H54 (cell line): ENCODE data around the gene DSTN.

Source experiments
- DNase-seq: peaks from one replicate; pipeline ENCODE4 v3.0.0; 2011; ENCODE audit warnings: low spot score, mixed read lengths; ENCODE audit not compliant: insufficient read length
- FAIRE-seq: peaks from 3 replicates; lab custom pipeline; 2011; peaks lifted over from hg19 to GRCh38; lab: Jason Lieb, UNC
- POLR2A ChIP-seq: IDR thresholded peaks from 2 replicates; pipeline ENCODE4 v1.6.1; 2011; ENCODE audit warnings: low read depth, mild to moderate bottlenecking, low read length

DSTN gene

DNA sequence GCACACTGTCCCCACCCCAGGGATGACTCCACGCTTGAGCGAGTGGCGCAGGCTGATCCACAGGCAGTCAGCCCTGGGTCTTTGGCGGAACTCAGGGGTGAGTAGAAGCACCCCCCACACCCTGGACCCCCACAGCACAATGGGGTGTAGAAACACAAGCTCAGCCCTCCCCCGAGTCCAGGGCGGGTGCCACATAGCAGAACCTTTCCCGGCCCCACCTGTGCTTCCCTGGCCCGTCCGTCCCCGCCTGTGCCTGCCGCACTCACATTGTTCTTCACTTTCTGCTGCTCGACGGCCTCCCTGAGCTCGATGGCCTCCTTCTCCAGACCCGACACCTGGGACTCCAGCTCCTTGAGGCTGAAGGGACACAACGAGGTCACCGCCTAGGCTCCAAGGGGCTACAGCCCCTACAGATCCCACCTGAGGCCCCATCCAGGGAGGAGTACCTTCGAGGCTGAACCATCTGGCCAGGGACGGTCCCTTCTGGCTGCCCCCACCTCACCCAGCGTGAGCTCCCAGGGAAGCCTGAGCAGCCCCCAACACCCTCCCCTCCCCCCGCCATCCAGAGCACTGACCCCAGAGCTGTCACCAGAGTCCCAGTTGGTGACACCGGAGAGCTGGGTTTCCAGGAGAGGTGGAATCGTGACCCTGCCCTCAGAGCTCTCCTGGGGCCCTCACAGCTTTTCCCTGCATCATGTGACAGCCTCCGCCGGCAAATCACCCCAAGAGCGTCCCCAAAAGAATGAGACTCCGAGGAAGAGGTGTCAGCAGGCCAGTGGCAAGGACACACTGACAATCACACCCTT, 55.6 kb downstream of the DSTN start:
- DNase-seq, result no peak
- no peak for TF ChIP-seq POLR2A
- no peak for FAIRE-seq

DNA sequence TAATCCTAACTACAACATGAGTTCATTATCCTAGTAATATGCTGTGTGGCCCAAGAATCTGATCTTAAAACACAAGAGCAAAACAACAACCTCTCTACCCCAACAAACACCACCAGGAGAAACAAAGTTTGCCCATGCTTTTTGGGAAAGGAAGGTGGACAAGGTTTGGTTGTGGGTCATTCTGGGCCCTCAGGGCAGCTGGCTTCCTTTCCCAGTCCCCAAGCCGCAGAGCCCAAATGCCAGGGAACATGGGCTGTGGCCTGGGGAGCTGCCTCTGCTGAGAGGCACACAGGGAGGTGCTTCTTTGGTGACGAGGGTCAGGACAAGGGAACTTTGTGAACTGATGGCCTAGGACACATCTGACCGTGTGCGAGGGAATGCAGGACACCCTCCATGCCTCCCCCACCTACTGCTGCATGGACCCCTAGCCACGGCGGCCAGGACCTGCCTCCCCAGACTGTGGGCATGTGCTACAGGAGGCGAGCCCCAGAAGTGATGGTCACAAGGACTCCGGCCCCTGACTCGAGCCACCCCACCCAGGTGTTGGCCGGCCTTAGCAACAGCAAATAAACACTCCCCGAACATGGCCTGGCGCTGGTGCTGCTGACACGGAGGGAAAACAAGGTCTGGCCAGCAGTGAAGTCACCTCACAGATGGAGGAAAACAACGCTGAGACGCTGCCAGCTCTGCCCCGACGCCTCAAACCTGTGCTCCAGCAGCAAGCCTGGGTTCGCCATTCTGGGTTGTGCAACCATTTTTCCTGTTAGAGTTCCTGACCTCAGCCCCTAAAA, 56.5 kb downstream of the DSTN start:
- DNase-seq, result no peak
- TF ChIP-seq POLR2A, result no peak
- no peak for FAIRE-seq

- TF ChIP-seq POLR2A, result no peak
- DNase-seq (no peak), FAIRE-seq (no peak)
Observed at GRCh38 chr20:17627101-17627955, 57.5 kb downstream of the DSTN start.

- DNase-seq, result no peak
Observed at GRCh38 chr20:17628101-17628841, 58.4 kb downstream of the DSTN start.

DNA sequence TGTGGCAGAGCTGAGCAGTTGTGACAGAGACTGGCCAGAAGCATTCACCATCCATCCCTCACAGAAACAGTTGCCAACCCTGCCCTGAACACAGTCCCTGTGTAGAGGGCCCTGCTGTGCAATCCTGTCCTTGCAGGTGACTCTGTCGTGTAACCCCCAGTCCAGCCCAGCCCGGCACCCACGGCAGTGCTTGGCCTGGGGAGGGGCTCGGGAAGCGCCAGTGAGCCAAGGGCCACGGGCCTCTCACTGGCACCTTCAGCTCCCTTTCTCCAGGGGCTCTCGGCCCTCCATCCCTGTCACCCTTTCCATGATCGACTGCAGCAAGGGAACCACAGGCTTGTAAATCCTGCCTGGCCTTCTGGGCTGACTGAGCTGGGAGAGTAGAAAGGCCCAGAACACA, 59.1 kb downstream of the DSTN start:
- DNase-seq, result no peak
- no peak for FAIRE-seq
- TF ChIP-seq POLR2A, result no peak

More at GRCh38 chr20:17628101-17628841, 58.4 kb downstream of the DSTN start:
- TF ChIP-seq POLR2A, result no peak
- no peak for FAIRE-seq

GRCh38 chr20:17629678-17630089, 59.8 kb downstream of the DSTN start:
- no peak for TF ChIP-seq POLR2A
- DNase-seq, result no peak
- no peak for FAIRE-seq

- FAIRE-seq (no peak), DNase-seq (no peak)
- no peak for TF ChIP-seq POLR2A
Observed at GRCh38 chr20:17630151-17630805, 60.4 kb downstream of the DSTN start.

DNA sequence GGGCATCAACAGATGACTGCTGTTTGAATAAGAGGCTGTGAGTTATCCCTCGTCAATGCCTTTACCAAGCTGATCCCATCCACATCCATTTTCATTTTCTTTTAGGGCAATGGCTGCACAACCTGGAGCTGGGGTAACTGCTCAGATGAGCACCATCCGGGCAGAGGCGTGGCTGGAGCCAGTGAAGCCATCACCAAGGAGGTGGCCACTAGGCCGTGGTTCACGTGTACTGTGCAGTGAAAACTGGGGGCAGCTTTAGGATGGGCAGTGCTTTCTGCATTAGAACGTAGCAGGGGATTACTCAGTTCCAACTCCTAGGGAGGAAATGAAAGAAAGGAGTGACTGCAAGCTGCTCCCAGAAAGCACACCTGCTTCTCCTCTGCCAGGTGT, 60.9 kb downstream of the DSTN start:
- no peak for TF ChIP-seq POLR2A
- FAIRE-seq (no peak), DNase-seq (no peak)

DNA sequence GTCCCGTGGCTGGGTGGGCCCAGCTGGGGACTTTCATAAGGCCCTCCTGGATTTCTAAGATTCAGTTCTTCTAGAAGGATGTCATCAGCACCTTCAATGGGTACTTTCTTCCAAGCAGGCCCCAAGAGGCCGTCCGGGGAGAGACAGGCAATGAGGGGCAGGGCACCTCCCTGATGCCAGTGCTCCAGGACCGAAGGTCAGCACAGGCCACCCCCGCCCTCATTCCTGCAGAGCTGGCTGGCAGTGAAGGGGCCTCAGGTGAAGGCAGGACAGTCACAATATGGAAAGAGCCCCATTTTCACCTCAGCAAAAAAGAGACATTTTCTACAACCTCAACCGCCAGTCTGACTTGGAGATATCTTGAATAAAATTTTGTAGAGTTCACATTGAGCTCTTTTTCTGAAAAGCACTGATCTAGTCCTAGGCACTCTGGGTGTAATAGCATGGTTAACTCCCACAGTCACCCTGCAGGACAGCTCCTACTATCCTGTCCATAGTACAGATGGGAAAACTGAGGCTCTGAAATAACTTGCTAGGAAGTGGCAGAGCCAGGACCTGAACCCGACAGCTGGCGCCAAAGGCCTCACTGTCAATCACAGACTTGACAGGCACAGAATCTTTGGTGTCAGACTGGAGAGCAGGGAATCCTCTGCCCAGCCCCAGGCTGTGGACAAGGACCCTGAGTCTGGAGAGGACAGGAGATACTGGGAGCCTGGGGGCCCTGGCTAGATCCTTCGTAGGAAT, 61.9 kb downstream of the DSTN start:
- no peak for DNase-seq
- FAIRE-seq, result no peak
- no peak for TF ChIP-seq POLR2A

DNA sequence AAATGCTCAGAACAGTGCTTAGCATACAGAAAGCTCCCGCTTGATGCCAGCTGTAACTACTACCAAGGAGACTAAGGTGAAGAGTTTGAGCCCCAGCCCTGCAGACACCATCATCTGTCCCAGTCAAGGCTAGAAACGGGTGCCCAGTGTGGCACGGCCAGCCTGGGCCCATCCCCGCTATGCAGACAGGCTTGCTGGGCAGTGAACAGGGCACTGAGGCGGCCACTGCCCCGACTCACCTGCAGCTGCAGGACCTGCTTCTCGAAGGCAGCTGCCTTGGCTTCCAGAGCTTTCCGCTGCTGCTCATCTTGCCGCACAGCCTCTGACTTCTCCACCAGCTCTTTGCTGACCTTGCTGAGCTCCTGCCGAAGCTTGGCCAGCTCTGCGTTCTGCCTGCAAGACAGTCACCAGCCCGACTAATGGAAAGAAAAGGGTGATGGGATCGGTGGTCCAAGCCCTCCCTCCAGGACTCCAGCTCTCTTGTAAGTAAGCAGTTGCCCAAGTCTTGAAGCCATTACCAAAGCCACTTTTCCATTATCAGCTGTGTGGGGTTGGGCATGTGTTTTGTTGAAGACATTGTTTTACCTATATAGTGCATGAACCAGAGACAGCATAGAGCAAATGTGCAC, 63.5 kb downstream of the DSTN start:
- no peak for TF ChIP-seq POLR2A
- DNase-seq, result no peak
- FAIRE-seq, result no peak

DNA sequence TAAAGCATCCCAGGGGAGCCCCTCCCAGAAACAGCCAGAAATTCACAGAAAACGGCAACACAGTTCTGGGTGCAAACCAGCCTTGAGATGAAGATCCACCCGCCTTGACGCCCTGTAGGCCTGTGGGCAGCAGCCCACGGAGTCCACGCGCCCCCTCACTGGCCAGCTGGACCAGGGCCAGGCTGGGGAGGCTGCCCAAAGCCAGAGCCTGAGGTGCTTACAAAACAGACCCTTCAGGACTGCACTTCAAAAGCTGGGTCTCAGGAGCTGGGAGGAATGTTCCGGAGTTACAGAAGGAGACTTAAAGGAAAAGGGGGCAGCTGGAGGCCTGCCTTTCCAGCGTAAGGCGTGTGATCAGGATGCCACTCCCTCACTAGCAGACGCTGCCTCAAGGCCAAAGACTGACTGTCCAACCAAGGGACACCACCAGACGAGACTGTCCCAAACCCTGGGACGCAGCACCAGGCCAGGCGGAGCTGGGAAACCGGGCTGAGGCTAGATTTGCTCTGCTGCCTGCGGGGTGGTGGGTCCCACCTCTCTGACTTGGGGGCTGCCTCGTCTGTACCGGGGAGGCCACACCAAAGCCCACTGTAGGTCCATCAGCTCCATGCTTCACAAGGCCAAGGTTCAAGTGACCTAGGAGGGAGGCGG, 64.1 kb downstream of the DSTN start:
- no peak for TF ChIP-seq POLR2A
- no peak for DNase-seq
- FAIRE-seq, result no peak
